ENCODE results near the gene MIB1.

GRCh38 chr18:21894619-21895367 is 154.2 kb downstream of the MIB1 start:
- TF ChIP-seq CTCF (IDR thresholded peaks at IDR 0.05) (no peak), ZFX (IDR thresholded peaks at IDR 0.05; ENCODE audit: borderline replicate concordance) (no peak)

Data from 22Rv1 (cell line).